WTC11 (cell line): ENCODE measurements around the gene MCAT. TPM values are rescaled to one million over a fixed set of nuclear protein-coding genes. Genes with fewer than 3 reads are reported as not detected.

Experiments used
- ATAC-seq: fragments of 200-7000 bp; cut with Tn5 transposase; 2 replicates; pipeline ENCODE4 v1.10.0; 2021; ENCODE audit warnings: mild to moderate bottlenecking, moderate library complexity
- CTCF ChIA-PET: fragments of 300-600 bp; sonication (Branson Sonifier 250); formaldehyde crosslinking; loops from one replicate; lab custom pipeline; 2021; ENCODE audit warnings: antibody characterized with exemption; lab: Charles Lee
- POLR2A ChIA-PET: fragments of 350-600 bp; sonication (Branson Sonifier 250); formaldehyde crosslinking; loops from one replicate; lab custom pipeline; 2021; ENCODE audit warnings: antibody characterized with exemption; lab: Charles Lee
- DNase-seq: peaks from one replicate; pipeline ENCODE4 v3.0.0; 2021; ENCODE audit warnings: low spot score
- H3K27ac Mint-ChIP-seq: 2 replicates; pipeline ENCODE4 v1.8.0; 2021; ENCODE audit warnings: mixed read lengths
- H3K27me3 Mint-ChIP-seq: 2 replicates; pipeline ENCODE4 v1.8.0; 2021; ENCODE audit warnings: low read depth, mild to moderate bottlenecking, moderate library complexity, mixed read lengths
- H3K36me3 Mint-ChIP-seq: 2 replicates; pipeline ENCODE4 v1.8.0; 2021; ENCODE audit warnings: mixed read lengths
- H3K4me1 Mint-ChIP-seq: 2 replicates; pipeline ENCODE4 v1.8.0; 2022; ENCODE audit warnings: mixed read lengths
- H3K4me3 Mint-ChIP-seq: 2 replicates; pipeline ENCODE4 v1.8.0; 2021; ENCODE audit warnings: mild to moderate bottlenecking, moderate library complexity, mixed read lengths
- H3K9me3 Mint-ChIP-seq: 2 replicates; pipeline ENCODE4 v1.8.0; 2021; ENCODE audit warnings: mixed read lengths
- EMX1 ChIP-seq: fragments of 250-450 bp; sonication (Bioruptor Pico); IDR thresholded peaks from 2 replicates; pipeline ENCODE4 v1.8.0; 2021; ENCODE audit warnings: mild to moderate bottlenecking
- JUN ChIP-seq: sonication (generic); formaldehyde crosslinking; IDR thresholded peaks from 2 replicates; pipeline ENCODE4 v1.8.0; 2023; ENCODE audit warnings: mild to moderate bottlenecking, missing genetic modification reagents
- PRRX2 ChIP-seq: fragments of 250-450 bp; sonication (Bioruptor Pico); IDR thresholded peaks from 2 replicates; pipeline ENCODE4 v1.8.0; 2021; ENCODE audit warnings: mild to moderate bottlenecking
- ZBTB21 ChIP-seq: sonication (generic); formaldehyde crosslinking; IDR thresholded peaks from 2 replicates; pipeline ENCODE4 v1.8.1; 2023; ENCODE audit warnings: mild to moderate bottlenecking, missing genetic modification reagents, borderline replicate concordance
- ZNF121 ChIP-seq: sonication (generic); formaldehyde crosslinking; IDR thresholded peaks from 2 replicates; pipeline ENCODE4 v1.8.0; 2023; ENCODE audit warnings: missing genetic modification reagents
- ZNF138 ChIP-seq: sonication (generic); formaldehyde crosslinking; conservative IDR thresholded peaks from 2 replicates; pipeline ENCODE4 v1.8.1; 2022; ENCODE audit warnings: mild to moderate bottlenecking, moderate library complexity, missing genetic modification reagents
- ZNF219 ChIP-seq: sonication (generic); formaldehyde crosslinking; IDR thresholded peaks from 2 replicates; pipeline ENCODE4 v1.8.0; 2023; ENCODE audit warnings: missing genetic modification reagents, mild to moderate bottlenecking, borderline replicate concordance
- total RNA-seq: library from RNA; stranded (reverse); gene quantifications from 3 replicates; pipeline ENCODE4 v1.2.3, GENCODE V29; 2021
- TF ChIP-seq, protein P1 (sequence below): sonication (generic); formaldehyde crosslinking; IDR thresholded peaks from 2 replicates; pipeline ENCODE4 v1.8.0; 2023; ENCODE audit warnings: missing genetic modification reagents, mild to moderate bottlenecking, borderline replicate concordance
- TF ChIP-seq, protein P2 (sequence below): sonication (generic); formaldehyde crosslinking; IDR thresholded peaks from 2 replicates; pipeline ENCODE4 v1.8.1; 2022; ENCODE audit warnings: mild to moderate bottlenecking, missing genetic modification reagents, moderate library complexity, borderline replicate concordance
- TF ChIP-seq, protein P3 (sequence below): sonication (generic); formaldehyde crosslinking; IDR thresholded peaks from 2 replicates; pipeline ENCODE4 v1.8.0; 2022; ENCODE audit warnings: mild to moderate bottlenecking, missing genetic modification reagents
- TF ChIP-seq, protein P4 (sequence below): sonication (generic); formaldehyde crosslinking; IDR thresholded peaks from 2 replicates; pipeline ENCODE4 v1.8.1; 2022; ENCODE audit warnings: mild to moderate bottlenecking, moderate library complexity, missing genetic modification reagents
- TF ChIP-seq, protein P5 (sequence below): sonication (generic); formaldehyde crosslinking; IDR thresholded peaks from 2 replicates; pipeline ENCODE4 v1.8.0; 2023; ENCODE audit warnings: mild to moderate bottlenecking, missing genetic modification reagents
- TF ChIP-seq, protein P6 (sequence below): fragments of 250-450 bp; sonication (Bioruptor Pico); IDR thresholded peaks from 2 replicates; pipeline ENCODE4 v1.8.0; 2021; ENCODE audit warnings: mild to moderate bottlenecking

Gene MCAT
- total RNA-seq, 1 experiment from 2014 or later: 18.5 TPM

DNA sequence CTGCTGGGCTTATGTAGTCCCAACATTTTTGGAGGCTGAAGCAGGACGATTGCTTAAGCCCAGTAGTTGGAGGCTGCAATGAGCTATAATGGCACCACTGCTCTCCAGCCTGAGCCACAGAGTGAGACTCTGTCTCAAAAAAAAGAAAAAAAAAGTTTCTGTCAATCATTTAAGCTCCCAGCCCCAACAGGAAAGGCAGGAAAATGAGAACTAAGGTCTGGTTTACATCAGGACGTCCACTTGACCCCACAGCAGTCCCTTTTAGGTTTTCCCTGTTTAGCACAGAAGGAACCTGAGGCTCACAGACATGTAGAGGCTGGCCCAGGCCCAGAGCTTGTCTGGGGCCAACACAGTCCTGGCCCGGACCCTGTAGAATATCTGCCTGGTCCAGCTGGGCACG, 44.8 kb downstream of the MCAT start:
- no peak for TF ChIP-seq PRRX2 (CRISPR knock-in tag)
- TF ChIP-seq, protein P1, sequence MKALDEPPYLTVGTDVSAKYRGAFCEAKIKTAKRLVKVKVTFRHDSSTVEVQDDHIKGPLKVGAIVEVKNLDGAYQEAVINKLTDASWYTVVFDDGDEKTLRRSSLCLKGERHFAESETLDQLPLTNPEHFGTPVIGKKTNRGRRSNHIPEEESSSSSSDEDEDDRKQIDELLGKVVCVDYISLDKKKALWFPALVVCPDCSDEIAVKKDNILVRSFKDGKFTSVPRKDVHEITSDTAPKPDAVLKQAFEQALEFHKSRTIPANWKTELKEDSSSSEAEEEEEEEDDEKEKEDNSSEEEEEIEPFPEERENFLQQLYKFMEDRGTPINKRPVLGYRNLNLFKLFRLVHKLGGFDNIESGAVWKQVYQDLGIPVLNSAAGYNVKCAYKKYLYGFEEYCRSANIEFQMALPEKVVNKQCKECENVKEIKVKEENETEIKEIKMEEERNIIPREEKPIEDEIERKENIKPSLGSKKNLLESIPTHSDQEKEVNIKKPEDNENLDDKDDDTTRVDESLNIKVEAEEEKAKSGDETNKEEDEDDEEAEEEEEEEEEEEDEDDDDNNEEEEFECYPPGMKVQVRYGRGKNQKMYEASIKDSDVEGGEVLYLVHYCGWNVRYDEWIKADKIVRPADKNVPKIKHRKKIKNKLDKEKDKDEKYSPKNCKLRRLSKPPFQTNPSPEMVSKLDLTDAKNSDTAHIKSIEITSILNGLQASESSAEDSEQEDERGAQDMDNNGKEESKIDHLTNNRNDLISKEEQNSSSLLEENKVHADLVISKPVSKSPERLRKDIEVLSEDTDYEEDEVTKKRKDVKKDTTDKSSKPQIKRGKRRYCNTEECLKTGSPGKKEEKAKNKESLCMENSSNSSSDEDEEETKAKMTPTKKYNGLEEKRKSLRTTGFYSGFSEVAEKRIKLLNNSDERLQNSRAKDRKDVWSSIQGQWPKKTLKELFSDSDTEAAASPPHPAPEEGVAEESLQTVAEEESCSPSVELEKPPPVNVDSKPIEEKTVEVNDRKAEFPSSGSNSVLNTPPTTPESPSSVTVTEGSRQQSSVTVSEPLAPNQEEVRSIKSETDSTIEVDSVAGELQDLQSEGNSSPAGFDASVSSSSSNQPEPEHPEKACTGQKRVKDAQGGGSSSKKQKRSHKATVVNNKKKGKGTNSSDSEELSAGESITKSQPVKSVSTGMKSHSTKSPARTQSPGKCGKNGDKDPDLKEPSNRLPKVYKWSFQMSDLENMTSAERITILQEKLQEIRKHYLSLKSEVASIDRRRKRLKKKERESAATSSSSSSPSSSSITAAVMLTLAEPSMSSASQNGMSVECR (CRISPR knock-in tag): no peak
- TF ChIP-seq JUN (CRISPR knock-in tag): no peak
- no peak for TF ChIP-seq EMX1 (CRISPR knock-in tag)
- TF ChIP-seq, protein P2, sequence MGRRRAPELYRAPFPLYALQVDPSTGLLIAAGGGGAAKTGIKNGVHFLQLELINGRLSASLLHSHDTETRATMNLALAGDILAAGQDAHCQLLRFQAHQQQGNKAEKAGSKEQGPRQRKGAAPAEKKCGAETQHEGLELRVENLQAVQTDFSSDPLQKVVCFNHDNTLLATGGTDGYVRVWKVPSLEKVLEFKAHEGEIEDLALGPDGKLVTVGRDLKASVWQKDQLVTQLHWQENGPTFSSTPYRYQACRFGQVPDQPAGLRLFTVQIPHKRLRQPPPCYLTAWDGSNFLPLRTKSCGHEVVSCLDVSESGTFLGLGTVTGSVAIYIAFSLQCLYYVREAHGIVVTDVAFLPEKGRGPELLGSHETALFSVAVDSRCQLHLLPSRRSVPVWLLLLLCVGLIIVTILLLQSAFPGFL: no peak
- TF ChIP-seq ZNF219 (CRISPR knock-in tag): no peak
- no peak for TF ChIP-seq ZBTB21 (CRISPR knock-in tag)
- no peak for TF ChIP-seq ZNF121
- TF ChIP-seq, protein P3, sequence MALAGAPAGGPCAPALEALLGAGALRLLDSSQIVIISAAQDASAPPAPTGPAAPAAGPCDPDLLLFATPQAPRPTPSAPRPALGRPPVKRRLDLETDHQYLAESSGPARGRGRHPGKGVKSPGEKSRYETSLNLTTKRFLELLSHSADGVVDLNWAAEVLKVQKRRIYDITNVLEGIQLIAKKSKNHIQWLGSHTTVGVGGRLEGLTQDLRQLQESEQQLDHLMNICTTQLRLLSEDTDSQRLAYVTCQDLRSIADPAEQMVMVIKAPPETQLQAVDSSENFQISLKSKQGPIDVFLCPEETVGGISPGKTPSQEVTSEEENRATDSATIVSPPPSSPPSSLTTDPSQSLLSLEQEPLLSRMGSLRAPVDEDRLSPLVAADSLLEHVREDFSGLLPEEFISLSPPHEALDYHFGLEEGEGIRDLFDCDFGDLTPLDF (CRISPR knock-in tag): no peak
- ChIA-PET CTCF (interaction anchor here (0.8 to 0.9 kb wide), 2 partner anchors 38 to 231 kb away, joined by 3 read pairs; no protein-coding TSS in a partner anchor), POLR2A (no interaction called here)
- Mint-ChIP-seq H3K36me3 (peaks cover 11% of the 10 kb centered on the region), H3K27ac (no peak overlapping the region), H3K9me3 (peaks cover 16% of the 10 kb centered on the region), H3K4me3 (no peak overlapping the region), H3K27me3 (no peaks in the 10 kb centered on the region; the same call in none of the 2 replicates), H3K4me1 (0 out of 2 replicates have a peak, but pooled peaks cover 3% of the 10 kb centered on the region)
- DNase-seq (no peak), ATAC-seq (no peak)

DNA sequence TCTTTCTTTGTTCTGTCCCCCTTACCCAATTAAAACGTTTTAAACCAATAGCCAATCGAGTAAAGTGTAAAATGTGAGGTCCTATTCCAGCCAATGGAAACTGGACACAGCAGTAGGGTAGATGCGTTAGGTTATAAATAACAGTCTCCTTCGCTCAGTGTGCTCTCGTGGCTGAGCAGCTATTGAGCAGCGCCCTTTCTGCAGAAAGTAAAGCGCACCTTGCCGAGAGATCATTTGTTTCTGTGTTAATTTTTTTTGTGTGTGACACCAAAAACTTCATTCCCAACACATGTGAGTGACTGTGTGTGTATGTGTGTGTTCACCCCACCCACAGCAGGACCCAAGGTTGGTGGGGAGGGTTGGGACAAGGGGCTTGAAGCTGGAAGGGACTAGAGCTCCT, 46.8 kb downstream of the MCAT start:
- no peaks in the 10 kb centered on the region; the same call in none of the 2 replicates for H3K27me3 Mint-ChIP-seq
- CTCF ChIA-PET: no interaction called here
- TF ChIP-seq, protein P4, sequence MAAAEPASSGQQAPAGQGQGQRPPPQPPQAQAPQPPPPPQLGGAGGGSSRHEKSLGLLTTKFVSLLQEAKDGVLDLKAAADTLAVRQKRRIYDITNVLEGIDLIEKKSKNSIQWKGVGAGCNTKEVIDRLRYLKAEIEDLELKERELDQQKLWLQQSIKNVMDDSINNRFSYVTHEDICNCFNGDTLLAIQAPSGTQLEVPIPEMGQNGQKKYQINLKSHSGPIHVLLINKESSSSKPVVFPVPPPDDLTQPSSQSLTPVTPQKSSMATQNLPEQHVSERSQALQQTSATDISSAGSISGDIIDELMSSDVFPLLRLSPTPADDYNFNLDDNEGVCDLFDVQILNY (CRISPR knock-in tag): no peak
- TF ChIP-seq, protein P5, sequence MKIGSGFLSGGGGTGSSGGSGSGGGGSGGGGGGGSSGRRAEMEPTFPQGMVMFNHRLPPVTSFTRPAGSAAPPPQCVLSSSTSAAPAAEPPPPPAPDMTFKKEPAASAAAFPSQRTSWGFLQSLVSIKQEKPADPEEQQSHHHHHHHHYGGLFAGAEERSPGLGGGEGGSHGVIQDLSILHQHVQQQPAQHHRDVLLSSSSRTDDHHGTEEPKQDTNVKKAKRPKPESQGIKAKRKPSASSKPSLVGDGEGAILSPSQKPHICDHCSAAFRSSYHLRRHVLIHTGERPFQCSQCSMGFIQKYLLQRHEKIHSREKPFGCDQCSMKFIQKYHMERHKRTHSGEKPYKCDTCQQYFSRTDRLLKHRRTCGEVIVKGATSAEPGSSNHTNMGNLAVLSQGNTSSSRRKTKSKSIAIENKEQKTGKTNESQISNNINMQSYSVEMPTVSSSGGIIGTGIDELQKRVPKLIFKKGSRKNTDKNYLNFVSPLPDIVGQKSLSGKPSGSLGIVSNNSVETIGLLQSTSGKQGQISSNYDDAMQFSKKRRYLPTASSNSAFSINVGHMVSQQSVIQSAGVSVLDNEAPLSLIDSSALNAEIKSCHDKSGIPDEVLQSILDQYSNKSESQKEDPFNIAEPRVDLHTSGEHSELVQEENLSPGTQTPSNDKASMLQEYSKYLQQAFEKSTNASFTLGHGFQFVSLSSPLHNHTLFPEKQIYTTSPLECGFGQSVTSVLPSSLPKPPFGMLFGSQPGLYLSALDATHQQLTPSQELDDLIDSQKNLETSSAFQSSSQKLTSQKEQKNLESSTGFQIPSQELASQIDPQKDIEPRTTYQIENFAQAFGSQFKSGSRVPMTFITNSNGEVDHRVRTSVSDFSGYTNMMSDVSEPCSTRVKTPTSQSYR: no peak
- TF ChIP-seq, protein P6, sequence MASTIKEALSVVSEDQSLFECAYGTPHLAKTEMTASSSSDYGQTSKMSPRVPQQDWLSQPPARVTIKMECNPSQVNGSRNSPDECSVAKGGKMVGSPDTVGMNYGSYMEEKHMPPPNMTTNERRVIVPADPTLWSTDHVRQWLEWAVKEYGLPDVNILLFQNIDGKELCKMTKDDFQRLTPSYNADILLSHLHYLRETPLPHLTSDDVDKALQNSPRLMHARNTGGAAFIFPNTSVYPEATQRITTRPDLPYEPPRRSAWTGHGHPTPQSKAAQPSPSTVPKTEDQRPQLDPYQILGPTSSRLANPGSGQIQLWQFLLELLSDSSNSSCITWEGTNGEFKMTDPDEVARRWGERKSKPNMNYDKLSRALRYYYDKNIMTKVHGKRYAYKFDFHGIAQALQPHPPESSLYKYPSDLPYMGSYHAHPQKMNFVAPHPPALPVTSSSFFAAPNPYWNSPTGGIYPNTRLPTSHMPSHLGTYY: no peak
- no peak for TF ChIP-seq ZNF138 (CRISPR knock-in tag)
- TF ChIP-seq, all 79 proteins: peak for 0
- POLR2A ChIA-PET: no interaction called here
- no peak for DNase-seq
- Mint-ChIP-seq H3K4me3 (no peak overlapping the region), H3K36me3 (peaks cover 11% of the 10 kb centered on the region), H3K4me1 (0 out of 2 replicates have a peak, but pooled peaks cover 5% of the 10 kb centered on the region), H3K27ac (no peak overlapping the region), H3K9me3 (peaks cover 16% of the 10 kb centered on the region)
- ATAC-seq: no peak
